Effector memory CD4-positive, alpha-beta T cell (primary cell): Measurements from ENCODE around the gene TTLL9.

Experiments used
- DNase-seq, 3 donors: peaks; one replicate each; pipeline ENCODE4 v3.0.0-alpha.2; 2020
- H3K27ac ChIP-seq: 2 replicates; pipeline ENCODE4 v1.7.0; 2013; ENCODE audit warnings: mild to moderate bottlenecking, low read length, moderate library complexity; ENCODE audit not compliant: insufficient read depth, poor library complexity, severe bottlenecking
- H3K27me3 ChIP-seq: replicated peaks from 2 replicates; pipeline ENCODE4 v1.7.0; 2013; ENCODE audit warnings: mild to moderate bottlenecking, low read length; ENCODE audit not compliant: insufficient read depth, control insufficient read depth, poor library complexity, severe bottlenecking
- H3K36me3 ChIP-seq: 2 replicates; pipeline ENCODE4 v1.7.0; 2013; ENCODE audit warnings: mild to moderate bottlenecking, low read length, moderate library complexity; ENCODE audit not compliant: control insufficient read depth, insufficient read depth
- H3K4me1 ChIP-seq: 2 replicates; pipeline ENCODE4 v1.7.0; 2013; ENCODE audit warnings: low read length, mild to moderate bottlenecking; ENCODE audit not compliant: control insufficient read depth, insufficient read depth, poor library complexity, severe bottlenecking
- H3K4me3 ChIP-seq: 2 replicates; pipeline ENCODE4 v1.7.0; 2013; ENCODE audit warnings: low read length, low read depth, mild to moderate bottlenecking; ENCODE audit not compliant: insufficient read depth, poor library complexity, severe bottlenecking
- H3K9me3 ChIP-seq: 2 replicates; pipeline ENCODE4 v1.7.0; 2013; ENCODE audit warnings: mild to moderate bottlenecking, low read length, moderate library complexity; ENCODE audit not compliant: control insufficient read depth

TTLL9 gene

DNA sequence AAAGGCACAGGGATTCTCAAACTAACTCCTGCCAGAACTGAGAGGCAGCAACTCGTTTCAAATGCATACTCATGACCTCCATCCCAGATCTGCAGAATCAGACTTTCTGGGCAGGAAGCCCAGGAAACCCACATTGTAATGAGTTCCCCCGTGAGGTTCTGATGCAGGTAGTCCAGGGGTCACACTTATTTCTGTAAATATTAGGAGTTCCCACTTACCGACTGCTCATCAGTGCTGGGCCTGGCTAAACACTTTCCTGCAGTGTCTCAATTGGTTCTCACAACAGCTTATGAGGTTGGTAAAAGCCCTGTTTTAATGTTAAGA lies 11.7 kb upstream of the TTLL9 start:
- Histone ChIP-seq H3K9me3 (no peaks in the 10 kb centered on the region), H3K4me3 (no peak overlapping the region), H3K36me3 (no peaks in the 10 kb centered on the region), H3K4me1 (peaks cover 8% of the 10 kb centered on the region), H3K27me3 (peaks cover 8% of the 10 kb centered on the region), H3K27ac (no peak overlapping the region)
- no peak for DNase-seq

DNA sequence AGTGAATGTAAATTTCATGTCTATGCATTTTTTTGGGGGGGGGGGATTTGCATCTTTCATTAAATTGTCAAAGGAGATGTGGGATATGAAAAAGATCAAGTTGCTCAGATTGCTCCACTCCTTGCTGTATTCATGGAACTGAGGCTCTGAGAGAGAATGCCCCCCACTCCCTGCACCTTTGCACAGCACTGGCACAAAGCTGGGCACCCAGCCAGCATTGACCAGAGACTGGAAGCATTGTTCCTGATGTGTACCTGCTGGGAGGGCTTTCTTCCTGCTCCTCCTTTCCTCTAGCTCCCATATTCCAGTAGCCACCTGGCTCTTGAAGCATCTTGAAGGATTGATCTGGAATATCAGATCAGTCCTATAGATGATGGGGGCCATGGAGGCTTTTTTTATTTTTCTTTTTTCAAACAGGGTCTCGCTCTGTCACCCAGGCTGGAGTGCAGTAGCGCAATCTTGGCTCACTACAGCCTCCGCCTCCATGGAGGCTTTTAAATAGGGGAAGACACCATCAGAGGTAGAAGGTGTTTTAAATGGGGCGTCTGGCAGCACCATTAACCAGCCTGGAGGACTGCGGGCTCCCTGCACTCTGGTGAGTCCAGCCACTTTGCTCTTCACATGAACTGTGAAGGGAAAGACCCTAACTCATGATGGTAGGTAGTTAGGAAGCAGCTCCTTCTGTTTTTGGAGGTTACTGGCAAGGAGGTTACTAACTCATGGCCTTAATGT lies 11.0 kb upstream of the TTLL9 start:
- no peak overlapping the region for H3K4me3 ChIP-seq
- peaks cover 8% of the 10 kb centered on the region for H3K27me3 ChIP-seq
- no peaks in the 10 kb centered on the region for H3K9me3 ChIP-seq
- peaks cover 8% of the 10 kb centered on the region for H3K4me1 ChIP-seq
- H3K36me3 ChIP-seq = no peaks in the 10 kb centered on the region
- no peak for DNase-seq
- no peak overlapping the region for H3K27ac ChIP-seq

DNA sequence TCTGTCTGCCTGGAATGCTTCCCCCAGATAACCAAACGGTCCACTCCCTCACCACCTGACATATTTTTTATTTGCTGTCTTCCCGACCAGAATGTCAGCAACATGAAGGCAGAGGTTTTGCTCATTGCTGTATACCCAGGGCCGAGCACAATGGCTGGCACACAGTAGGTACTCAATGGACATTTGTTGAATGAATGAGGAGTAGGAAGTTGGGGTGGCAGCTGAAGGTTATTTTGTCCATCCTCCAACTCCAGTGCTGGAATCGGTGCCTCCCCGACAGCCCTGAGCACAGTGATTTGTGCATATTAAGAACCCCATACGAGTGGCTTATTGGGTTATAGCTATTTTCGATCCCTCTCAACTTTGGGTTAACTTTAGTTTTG lies 10.4 kb upstream of the TTLL9 start:
- peaks cover 7% of the 10 kb centered on the region for H3K27me3 ChIP-seq
- no peaks in the 10 kb centered on the region for H3K9me3 ChIP-seq
- H3K4me3 ChIP-seq = no peak overlapping the region

DNA sequence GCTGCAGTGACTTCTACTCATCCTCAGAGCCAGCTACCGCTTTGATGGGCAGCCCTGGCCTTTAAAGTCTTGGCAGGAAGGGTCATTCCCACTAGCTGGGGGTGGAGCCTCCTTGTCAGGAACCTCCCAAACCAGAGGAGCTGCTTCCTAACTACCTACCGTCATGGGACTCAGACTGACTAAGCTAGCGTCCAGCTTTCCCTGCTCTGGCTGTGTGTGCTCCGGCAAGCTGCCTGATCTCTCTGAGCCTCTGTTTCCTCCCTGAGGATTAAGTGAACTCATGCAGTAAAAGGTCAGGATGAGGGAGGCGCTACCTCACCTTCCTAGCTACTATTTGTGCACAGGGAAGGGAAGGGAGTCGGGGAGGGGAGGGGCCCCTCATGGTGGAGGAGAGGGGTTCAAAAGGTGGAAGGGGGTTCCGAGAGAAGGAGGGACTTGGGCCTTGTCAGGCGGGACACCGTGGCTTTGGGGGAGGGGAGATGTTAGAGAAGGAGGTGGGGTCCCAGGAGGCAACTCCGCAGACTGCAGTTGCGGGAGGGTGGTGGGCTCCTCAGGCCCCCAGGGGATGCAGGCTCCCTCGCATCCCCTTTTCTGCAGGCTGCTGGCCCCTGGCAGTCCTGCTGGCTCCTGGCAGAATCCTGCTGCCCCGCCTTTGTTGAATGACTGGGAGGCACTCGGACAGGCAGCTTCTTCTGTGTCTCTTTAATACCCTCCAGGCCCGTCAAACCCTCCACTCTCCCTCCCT lies 9.9 kb upstream of the TTLL9 start:
- DNase-seq = no peak
- Histone ChIP-seq H3K4me3 (peak overlapping the region; percentile 59), H3K4me1 (peaks cover 8% of the 10 kb centered on the region), H3K27me3 (peaks cover 4% of the 10 kb centered on the region), H3K36me3 (no peaks in the 10 kb centered on the region), H3K27ac (no peak overlapping the region), H3K9me3 (no peaks in the 10 kb centered on the region)

More for the DNA sequence above, 10.4 kb upstream of the TTLL9 start:
- Histone ChIP-seq H3K27ac (no peak overlapping the region), H3K36me3 (no peaks in the 10 kb centered on the region), H3K4me1 (peaks cover 8% of the 10 kb centered on the region)
- no peak for DNase-seq

DNA sequence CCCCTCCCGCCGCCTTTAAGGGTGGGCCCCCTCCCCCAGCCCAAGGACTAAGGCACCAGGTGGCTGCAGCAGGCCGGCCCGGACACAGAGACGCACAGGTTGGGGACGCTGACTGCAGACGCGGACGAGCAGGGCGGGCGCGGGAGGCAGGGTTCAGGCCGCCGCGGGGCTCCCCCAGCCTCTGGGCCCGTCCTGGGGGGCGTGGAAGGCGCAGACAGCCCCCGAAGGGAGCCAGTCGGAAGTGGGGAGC lies 9.4 kb upstream of the TTLL9 start:
- Histone ChIP-seq H3K36me3 (no peaks in the 10 kb centered on the region), H3K4me3 (peak overlapping the region; percentile 59), H3K27me3 (peaks cover 4% of the 10 kb centered on the region), H3K4me1 (peaks cover 8% of the 10 kb centered on the region), H3K9me3 (no peaks in the 10 kb centered on the region), H3K27ac (no peak overlapping the region)
- no peak for DNase-seq

DNA sequence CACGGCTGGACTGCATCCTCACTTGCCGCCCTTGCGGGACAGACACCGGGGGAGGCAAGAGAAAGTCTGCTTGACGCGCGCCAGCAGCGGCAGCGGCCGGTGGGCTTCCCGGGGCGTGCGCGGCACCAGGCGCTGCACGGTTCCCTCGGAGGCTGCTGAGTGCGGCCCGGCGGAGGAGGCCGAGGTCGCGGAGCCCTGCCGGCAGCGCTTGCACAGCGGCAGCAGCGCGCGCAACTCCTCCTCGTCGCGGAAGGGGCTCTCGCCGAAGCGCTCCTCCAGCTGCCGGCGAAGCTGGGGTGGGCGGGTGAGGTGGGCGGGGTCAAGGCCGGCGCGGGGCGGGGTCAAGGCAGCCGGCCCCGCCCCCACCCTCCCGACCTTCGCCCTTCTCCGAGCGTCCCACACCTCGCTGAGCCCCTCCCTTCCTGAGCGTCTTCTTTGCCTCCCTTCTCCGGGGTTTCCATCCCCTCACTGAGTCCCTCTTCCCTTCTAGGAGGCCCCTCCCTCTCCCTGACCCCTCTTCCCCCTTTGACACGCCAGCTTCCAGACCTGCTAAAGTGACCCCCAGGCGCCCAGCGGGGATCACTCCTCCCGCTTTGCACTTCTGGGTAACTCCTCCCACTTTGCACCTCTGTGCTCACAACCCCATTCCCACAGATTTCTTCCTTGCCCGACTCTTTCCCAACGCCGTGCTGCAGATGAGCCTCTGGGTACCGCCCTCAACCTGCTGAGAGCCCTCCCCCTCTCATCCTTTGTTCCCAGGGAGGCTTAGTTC lies 8.9 kb upstream of the TTLL9 start:
- Histone ChIP-seq H3K4me3 (peak overlapping the region; percentile 59), H3K9me3 (no peaks in the 10 kb centered on the region), H3K27me3 (peaks cover 4% of the 10 kb centered on the region), H3K27ac (no peak overlapping the region), H3K4me1 (peaks cover 8% of the 10 kb centered on the region), H3K36me3 (no peaks in the 10 kb centered on the region)
- peak; percentile 41 to 45 (median 41) for DNase-seq

DNA sequence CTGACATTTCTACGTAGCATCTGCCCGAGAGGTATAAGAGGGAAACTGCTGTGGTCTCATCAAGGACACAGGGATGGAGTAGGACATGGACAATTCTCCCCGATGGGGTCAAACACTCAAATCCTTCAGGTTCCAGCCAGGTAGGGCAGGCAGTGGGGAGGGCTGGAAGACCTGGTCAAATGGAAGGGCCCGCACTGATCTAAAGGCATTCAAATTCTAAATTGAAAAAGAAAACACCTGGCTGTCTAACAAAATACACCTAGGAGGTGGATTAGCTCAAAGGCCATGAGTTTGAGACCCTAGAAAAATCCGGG lies 8.3 kb upstream of the TTLL9 start:
- peaks cover 4% of the 10 kb centered on the region for H3K27me3 ChIP-seq

DNA sequence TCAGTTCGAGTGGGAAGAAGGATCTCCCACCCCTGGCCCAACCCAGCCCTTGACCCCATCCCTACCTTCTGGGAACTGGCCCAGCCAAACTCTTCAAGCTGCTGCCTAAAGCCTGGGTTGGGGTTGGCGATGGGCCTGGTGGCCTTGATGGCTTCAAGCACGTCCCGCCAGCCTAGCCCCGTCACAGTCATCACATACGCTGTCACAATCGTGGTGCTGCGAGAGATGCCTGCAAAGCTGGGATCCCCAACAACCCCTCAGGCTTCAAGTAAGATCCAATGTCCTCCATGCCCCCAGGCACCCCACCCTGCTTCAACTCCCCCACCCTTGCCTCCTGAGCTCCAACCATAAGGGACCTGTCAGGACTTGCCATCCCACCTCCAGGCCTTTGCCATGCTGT lies 7.9 kb upstream of the TTLL9 start:
- Histone ChIP-seq H3K36me3 (no peaks in the 10 kb centered on the region), H3K4me1 (peaks cover 8% of the 10 kb centered on the region), H3K27me3 (peaks cover 4% of the 10 kb centered on the region), H3K4me3 (no peak overlapping the region), H3K9me3 (no peaks in the 10 kb centered on the region), H3K27ac (no peak overlapping the region)
- no peak for DNase-seq

More for the DNA sequence above, 8.3 kb upstream of the TTLL9 start:
- Histone ChIP-seq H3K9me3 (no peaks in the 10 kb centered on the region), H3K36me3 (no peaks in the 10 kb centered on the region), H3K4me1 (peaks cover 8% of the 10 kb centered on the region), H3K4me3 (no peak overlapping the region), H3K27ac (no peak overlapping the region)
- DNase-seq = no peak

DNA sequence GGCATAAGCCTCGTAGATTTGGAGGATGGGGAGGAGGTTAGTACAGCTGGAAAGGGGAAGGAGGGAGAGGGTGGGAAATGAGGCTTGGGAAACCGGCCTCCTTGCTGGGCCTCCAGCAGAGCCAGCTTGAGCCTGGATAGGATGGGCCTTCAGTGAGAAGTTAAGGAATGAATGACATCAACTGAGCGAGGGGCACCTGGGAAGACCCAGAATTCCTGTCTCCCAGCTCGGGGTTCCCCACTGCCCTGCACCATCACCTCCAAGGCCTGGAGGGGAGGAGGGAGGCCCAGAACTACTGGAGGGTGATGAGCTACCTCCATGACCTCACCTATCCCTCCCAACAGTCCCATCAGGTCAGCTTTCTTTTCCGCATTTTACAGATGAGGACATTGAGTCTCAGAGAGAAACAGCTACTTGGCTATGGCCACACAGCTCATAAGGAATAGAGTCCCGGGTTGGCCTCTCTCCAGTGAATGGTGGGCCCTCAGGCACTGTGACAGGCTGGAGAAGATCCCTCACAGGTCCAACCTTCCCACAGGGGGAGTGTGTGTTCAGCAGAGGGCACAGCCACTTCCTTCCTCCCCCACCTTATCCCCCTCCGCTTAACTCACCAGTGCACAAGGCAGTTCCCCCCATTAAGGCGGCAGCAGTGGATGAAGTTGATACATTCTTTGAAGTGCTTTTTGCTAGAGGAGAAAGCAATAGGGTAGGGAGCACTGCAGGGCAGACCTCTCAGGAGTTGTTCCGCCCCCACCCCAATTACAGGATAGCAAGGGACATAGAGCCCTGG lies 6.9 kb upstream of the TTLL9 start:
- no peaks in the 10 kb centered on the region for H3K36me3 ChIP-seq
- no peaks in the 10 kb centered on the region for H3K9me3 ChIP-seq
- H3K4me1 ChIP-seq = peaks cover 8% of the 10 kb centered on the region
- H3K4me3 ChIP-seq = no peak overlapping the region
- peaks cover 4% of the 10 kb centered on the region for H3K27me3 ChIP-seq
- DNase-seq = no peak
- H3K27ac ChIP-seq = no peak overlapping the region
